IMR-90 (cell line): ENCODE results near the gene API5. TPM values are rescaled to one million over a fixed set of nuclear protein-coding genes. Genes with fewer than 3 reads are reported as not detected.

Experiments
- ATAC-seq: fragments of 200-7000 bp; cut with Tn5 transposase; 2 replicates; pipeline ENCODE4 v1.9.1; 2020; ENCODE audit warnings: low read depth, mild to moderate bottlenecking, moderate library complexity
- BruUV-seq: library from RNA; stranded (reverse); fragments of 400-500 nt; replicated peaks from 2 replicates; lab custom pipeline; 2021; lab: Mats Ljungman, UMichigan
- CTCF ChIA-PET: fragments of 300-600 bp; formaldehyde crosslinking; extraction: SDS; loops from one replicate; lab custom pipeline; 2021; ENCODE audit warnings: antibody characterized with exemption; lab: Yijun Ruan, JAX
- POLR2A ChIA-PET: fragments of 300-600 bp; sonication (Branson Sonifier 250); formaldehyde crosslinking; loops from one replicate; lab custom pipeline; 2022; ENCODE audit warnings: antibody characterized with exemption; ENCODE audit not compliant: unreplicated experiment; lab: Charles Lee
- DNase-seq: peaks from one replicate; pipeline ENCODE4 v3.0.0; 2013
- H2AFZ ChIP-seq: replicated peaks from 2 replicates; pipeline ENCODE3; 2013; ENCODE audit warnings: low read length, mild to moderate bottlenecking; ENCODE audit not compliant: poor library complexity
- H2AK5ac ChIP-seq: 2 replicates; pipeline ENCODE4 v1.6.1; 2013; ENCODE audit warnings: low read depth, low read length, inconsistent platforms
- H2AK9ac ChIP-seq: replicated peaks from 2 replicates; pipeline ENCODE3; 2013; ENCODE audit warnings: mild to moderate bottlenecking, low read depth, low read length, moderate library complexity; ENCODE audit not compliant: poor library complexity
- H2BK120ac ChIP-seq: 2 replicates; pipeline ENCODE4 v1.6.1; 2013; ENCODE audit warnings: low read depth, low read length, inconsistent platforms
- H2BK15ac ChIP-seq: 3 replicates; pipeline ENCODE4 v1.6.1; 2013; ENCODE audit warnings: low read depth, low read length, inconsistent platforms
- H2BK20ac ChIP-seq: 2 replicates; pipeline ENCODE4 v1.6.1; 2013; ENCODE audit warnings: low read depth, mild to moderate bottlenecking, inconsistent platforms, low read length, moderate library complexity
- H2BK5ac ChIP-seq: 2 replicates; pipeline ENCODE4 v1.6.1; 2013; ENCODE audit warnings: mild to moderate bottlenecking, low read depth, low read length, inconsistent platforms; ENCODE audit not compliant: poor library complexity, severe bottlenecking
- H3K14ac ChIP-seq: replicated peaks from 2 replicates; pipeline ENCODE4 v1.6.1; 2013; ENCODE audit warnings: low read depth, low read length, inconsistent platforms
- H3K18ac ChIP-seq: 2 replicates; pipeline ENCODE4 v1.6.1; 2013; ENCODE audit warnings: low read depth, low read length, control low read depth
- H3K23ac ChIP-seq: 2 replicates; pipeline ENCODE4 v1.6.1; 2013; ENCODE audit warnings: low read depth, low read length, inconsistent platforms
- H3K27ac ChIP-seq: 2 replicates; pipeline ENCODE4 v1.5.1; 2013; ENCODE audit warnings: mild to moderate bottlenecking, control low read depth, low read length; ENCODE audit not compliant: insufficient read depth
- H3K27me3 ChIP-seq: 2 replicates; pipeline ENCODE4 v1.6.1; 2013; ENCODE audit warnings: low read length; ENCODE audit not compliant: control insufficient read depth, insufficient read depth
- H3K36me3 ChIP-seq: 2 replicates; pipeline ENCODE4 v1.6.1; 2013; ENCODE audit warnings: low read length, mixed read lengths; ENCODE audit not compliant: control insufficient read depth, insufficient read depth
- H3K4ac ChIP-seq: 2 replicates; pipeline ENCODE4 v1.6.1; 2013; ENCODE audit warnings: low read depth, low read length, inconsistent platforms
- H3K4me1 ChIP-seq: 2 replicates; pipeline ENCODE4 v1.6.1; 2013; ENCODE audit warnings: low read length, mixed read lengths; ENCODE audit not compliant: control insufficient read depth, insufficient read depth
- H3K4me2 ChIP-seq: 2 replicates; pipeline ENCODE4 v1.6.1; 2013; ENCODE audit warnings: low read depth, mild to moderate bottlenecking, control low read depth, low read length, moderate library complexity
- H3K4me3 ChIP-seq: 2 replicates; pipeline ENCODE4 v1.5.1; 2013; ENCODE audit warnings: low read depth, mild to moderate bottlenecking, control low read depth, low read length, moderate library complexity; ENCODE audit not compliant: insufficient read depth
- H3K56ac ChIP-seq: 2 replicates; pipeline ENCODE4 v1.6.1; 2013; ENCODE audit warnings: low read length, inconsistent platforms; ENCODE audit not compliant: insufficient read depth; ENCODE audit errors: extremely low read depth
- H3K79me1 ChIP-seq, 2 experiments: 2 replicates each; pipeline ENCODE4 v1.6.1; 2013; ENCODE audit warnings: low read length in 2 of 2, inconsistent platforms in 1 of 2, low read depth in 1 of 2
- H3K9ac ChIP-seq: 2 replicates; pipeline ENCODE4 v1.6.1; 2013; ENCODE audit warnings: low read depth, low read length, control low read depth
- H3K9me1 ChIP-seq: 2 replicates; pipeline ENCODE4 v1.6.1; 2013; ENCODE audit warnings: low read length, inconsistent platforms; ENCODE audit not compliant: insufficient read depth
- H3K9me3 ChIP-seq: 2 replicates; pipeline ENCODE4 v1.6.1; 2013; ENCODE audit warnings: low read length; ENCODE audit not compliant: control insufficient read depth, insufficient read depth
- H4K20me1 ChIP-seq: 2 replicates; pipeline ENCODE4 v1.6.1; 2013; ENCODE audit warnings: low read length, inconsistent platforms; ENCODE audit not compliant: insufficient read depth
- H4K5ac ChIP-seq: 2 replicates; pipeline ENCODE4 v1.6.1; 2013; ENCODE audit warnings: mild to moderate bottlenecking, low read depth, low read length, control low read depth
- H4K8ac ChIP-seq, 2 experiments: 2 replicates each; pipeline ENCODE4 v1.6.1; 2013; ENCODE audit warnings: low read depth in 2 of 2, low read length in 2 of 2, control low read depth in 1 of 2, inconsistent platforms in 1 of 2
- H4K91ac ChIP-seq: 2 replicates; pipeline ENCODE4 v1.6.1; 2013; ENCODE audit warnings: low read depth, low read length, inconsistent platforms; ENCODE audit not compliant: insufficient read depth
- MAZ ChIP-seq: IDR thresholded peaks from 2 replicates; pipeline ENCODE4 v1.6.1; 2012; ENCODE audit warnings: low read depth, mild to moderate bottlenecking, low read length, improper control_type of control experiment, moderate library complexity, borderline replicate concordance
- MXI1 ChIP-seq: IDR thresholded peaks from 2 replicates; pipeline ENCODE4 v1.6.1; 2012; ENCODE audit warnings: low read depth, mild to moderate bottlenecking, low read length, moderate library complexity, borderline replicate concordance
- RCOR1 ChIP-seq: IDR thresholded peaks from 2 replicates; pipeline ENCODE4 v1.6.1; 2012; ENCODE audit warnings: mild to moderate bottlenecking, low read length, improper control_type of control experiment; ENCODE audit not compliant: insufficient replicate concordance
- WGBS, 2 experiments: methylation state at CpG; one replicate each; pipeline versions ENCODE4 v1.1.5 to v1.1.7; 2013; ENCODE audit warnings: missing lambda C conversion rate in 2 of 2; ENCODE audit not compliant: insufficient read length in 1 of 2; ENCODE audit errors: extremely low coverage in 2 of 2; 5-methylcytosine and 5-hydroxymethylcytosine counted together
- dilution Hi-C: fragments of 300-500 bp; cut with HindIII; formaldehyde crosslinking; loops from one replicate; pipeline ENCODE4 v1.14.3; 2018; ENCODE audit warnings: low sequenced_read_pairs; ENCODE audit not compliant: unreplicated experiment
- in situ Hi-C: fragments of 300-500 bp; cut with MboI; formaldehyde crosslinking; loops from 3 replicates; pipeline ENCODE4 v1.14.3; 2019; ENCODE audit warnings: low sequenced_read_pairs, inconsistent platforms, mixed read lengths
- intact Hi-C: fragments of 100-400 bp; cut with micrococcal nuclease; formaldehyde crosslinking; loops from 2 replicates; pipeline ENCODE4 v1.10.0; 2022
- polyA plus RNA-seq, 3 experiments: library from polyadenylated mRNA; depleted of rRNA; stranded (reverse); fragments of >200 nt; gene quantifications; 2 replicates each; pipeline ENCODE4 v1.2.3, GENCODE V29; 2012; ENCODE audit warnings: low replicate concordance in 1 of 3
- total RNA-seq: library from RNA; depleted of rRNA; stranded (reverse); fragments of >200 nt; gene quantifications from 2 replicates; pipeline ENCODE4 v1.2.3, GENCODE V29; 2012

The API5 gene
- total and polyA plus RNA-seq, 2 of the 4 experiments (the other 2 are of a cell fraction) = 44.9 to 59.9 TPM

DNA sequence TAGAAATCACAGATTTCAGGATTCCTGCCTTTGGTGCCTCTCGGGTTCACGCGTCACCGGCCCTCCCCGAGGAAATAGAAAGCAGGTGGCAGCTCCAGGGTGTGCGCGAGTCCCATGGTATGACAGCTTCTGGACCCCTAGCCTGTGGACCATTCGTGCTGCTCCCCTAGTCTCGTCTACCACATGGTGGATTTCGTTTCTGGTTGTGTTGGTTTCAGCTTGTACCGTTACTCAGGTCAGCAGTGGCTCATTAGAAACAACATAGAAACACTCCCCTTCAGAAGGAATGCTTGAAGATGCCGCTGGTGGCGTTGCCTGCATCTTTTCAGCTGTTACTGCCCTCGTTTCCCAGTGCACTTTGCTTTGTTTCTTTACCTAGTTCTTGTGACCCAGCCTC is 47.6 kb downstream of the API5 start:
- H4K20me1 ChIP-seq = peaks cover 18% of the 10 kb centered on the region
- peak overlapping the region; percentile 97 for H3K23ac ChIP-seq
- H3K4me2 ChIP-seq = peak overlapping the region; percentile 83
- peak overlapping the region; percentile 93 for H2AK9ac ChIP-seq
- peak overlapping the region; percentile 92 for H3K14ac ChIP-seq
- intact Hi-C loops = no loop called here
- peak overlapping the region; percentile 95 for H3K4ac ChIP-seq
- H4K5ac ChIP-seq = peak overlapping the region; percentile 5
- no peaks in the 10 kb centered on the region for H3K27me3 ChIP-seq
- no peaks in the 10 kb centered on the region for H3K9me3 ChIP-seq
- 0% methylated on average over 1 of the region's 14 CpGs; no CpG with 5 or more reads in 1 of the 2 experiments for WGBS, 2 experiments
- H2BK15ac ChIP-seq = no peak overlapping the region; the same call in 2 of the 3 replicates
- TF ChIP-seq MXI1 = peak; percentile 18; the same call in 1 of the 2 replicates
- no peak for TF ChIP-seq RCOR1
- TF ChIP-seq MAZ = no peak
- in situ Hi-C loops = no loop called here
- no TSS peak for BruUV-seq
- ChIA-PET CTCF (interaction anchor here (0.9 kb wide), 1 partner anchor 68 kb away, joined by 4 read pairs; no protein-coding TSS in a partner anchor), POLR2A (no interaction called here)
- peak overlapping the region; percentile 98 for H3K27ac ChIP-seq
- peaks cover 7 to 37% of the 10 kb centered on the region in 2 experiments; a peak in 3 of 4 replicates for H3K79me1 ChIP-seq
- H3K36me3 ChIP-seq = peaks cover 2% of the 10 kb centered on the region; the same call in 1 of the 2 replicates
- ATAC-seq = peak; percentile 27
- H3K9ac ChIP-seq = peak overlapping the region; percentile 97
- peaks cover 7% of the 10 kb centered on the region; the same call in 1 of the 2 replicates for H3K9me1 ChIP-seq
- peak overlapping the region; percentile 98 for H2AFZ ChIP-seq
- dilution Hi-C loops = no loop called here
- DNase-seq = peak; percentile 28
- no peak overlapping the region; the same call in 1 of the 2 replicates for H2BK120ac ChIP-seq
- H2BK5ac ChIP-seq = peak overlapping the region; percentile 94
- peak overlapping the region; percentile 50 for H4K91ac ChIP-seq
- H2AK5ac ChIP-seq = peak overlapping the region; percentile 93
- H3K4me3 ChIP-seq = peak overlapping the region; percentile 93
- H4K8ac ChIP-seq = peak overlapping the region; percentile 70 to 97; a peak in 2 of 4 replicates
- H3K56ac ChIP-seq = peak overlapping the region; percentile 86
- H3K4me1 ChIP-seq = peaks cover 4% of the 10 kb centered on the region; the same call in 1 of the 2 replicates
- H3K18ac ChIP-seq = no peak overlapping the region; the same call in 1 of the 2 replicates
- no peak overlapping the region for H2BK20ac ChIP-seq
